A549 (cell line): ENCODE measurements around the gene DGKD. TPM values are rescaled to one million over a fixed set of nuclear protein-coding genes. Genes with fewer than 3 reads are reported as not detected.

ENCODE experiments used
- ATAC-seq, 2 experiments: fragments of 200-7000 bp in 1 of 2; fragments of >200 bp in 1 of 2; cut with Nextera tagmentation in 1 of 2; cut with Tn5 transposase in 1 of 2; 3 replicates each; pipeline versions ENCODE4 v1.8.0 to v1.9.1; 2018 to 2020; ENCODE audit warnings: mild to moderate bottlenecking in 1 of 2, moderate library complexity in 1 of 2
- CTCF ChIA-PET: fragments of 300-600 bp; sonication (Branson Sonifier 250); formaldehyde crosslinking; extraction: SDS; loops from one replicate; lab custom pipeline; 2021; ENCODE audit warnings: antibody characterized with exemption, inconsistent platforms; lab: Yijun Ruan, JAX
- POLR2A ChIA-PET: fragments of 350-600 bp; formaldehyde crosslinking; extraction: SDS; loops from one replicate; lab custom pipeline; 2021; ENCODE audit warnings: antibody characterized with exemption, inconsistent platforms; lab: Yijun Ruan, JAX
- DNase-seq, 2 experiments: peaks; one replicate each; pipeline versions ENCODE4 v3.0.0 to v3.0.0-alpha.2; 2011 to 2016; ENCODE audit warnings: low read depth in 1 of 2, low spot score in 1 of 2
- FAIRE-seq: peaks from 2 replicates; lab custom pipeline; 2011; peaks lifted over from hg19 to GRCh38; lab: Jason Lieb, UNC
- H3K27ac ChIP-seq, 2 experiments: fragments of >200 bp; sonication (Bioruptor Twin); formaldehyde crosslinking; 3 replicates each; pipeline ENCODE4 v1.5.1; 2016 to 2017
- H3K4me1 ChIP-seq: fragments of >200 bp; sonication (Bioruptor Twin); formaldehyde crosslinking; 3 replicates; pipeline ENCODE4 v1.6.1; 2016
- H3K4me2 ChIP-seq: fragments of >200 bp; sonication (Bioruptor Twin); formaldehyde crosslinking; 3 replicates; pipeline ENCODE4 v1.6.1; 2016
- H3K4me3 ChIP-seq: fragments of >200 bp; sonication (Bioruptor Twin); formaldehyde crosslinking; 3 replicates; pipeline ENCODE4 v1.5.1; 2016
- H3K9me3 ChIP-seq: fragments of >200 bp; sonication (Bioruptor Twin); formaldehyde crosslinking; 3 replicates; pipeline ENCODE4 v1.6.1; 2016
- BHLHE40 ChIP-seq: IDR thresholded peaks from 2 replicates; pipeline ENCODE4 v1.6.1; 2012; ENCODE audit warnings: low read depth, low read length, inconsistent platforms
- CBX2 ChIP-seq: fragments of 200-600 bp; sonication (generic); IDR thresholded peaks from 2 replicates; pipeline ENCODE4 v1.6.1; 2016; ENCODE audit warnings: low read depth, mild to moderate bottlenecking, borderline replicate concordance
- CHD2 ChIP-seq: fragments of 150-350 bp; IDR thresholded peaks from 2 replicates; pipeline ENCODE4 v1.6.1; 2014; ENCODE audit warnings: low read length; ENCODE audit not compliant: partially characterized antibody
- CHD4 ChIP-seq: fragments of 200-600 bp; sonication (generic); IDR thresholded peaks from 2 replicates; pipeline ENCODE4 v1.6.1; 2016; ENCODE audit warnings: antibody characterized with exemption, mild to moderate bottlenecking, borderline replicate concordance
- EHF ChIP-seq: fragments of 250-450 bp; sonication (Bioruptor Pico); IDR thresholded peaks from 2 replicates; pipeline ENCODE4 v1.5.0; 2020; ENCODE audit warnings: mild to moderate bottlenecking
- EP300 ChIP-seq, 2 experiments: fragments of >200 bp; sonication (Bioruptor Twin); formaldehyde crosslinking; IDR thresholded peaks; 2 replicates in 1 of 2; 3 replicates in 1 of 2; pipeline ENCODE4 v1.6.1; 2016 to 2017
- FOSB ChIP-seq: fragments of 250-450 bp; sonication (Bioruptor Pico); IDR thresholded peaks from 2 replicates; pipeline ENCODE4 v1.5.0; 2020; ENCODE audit warnings: mild to moderate bottlenecking, moderate library complexity
- FOXS1 ChIP-seq: fragments of 250-450 bp; sonication (Bioruptor Pico); IDR thresholded peaks from 2 replicates; pipeline ENCODE4 v1.5.0; 2020; ENCODE audit warnings: mild to moderate bottlenecking, moderate library complexity
- GATA3 ChIP-seq: IDR thresholded peaks from 2 replicates; pipeline ENCODE4 v1.6.1; 2012; ENCODE audit warnings: borderline replicate concordance
- HEYL ChIP-seq: fragments of 250-450 bp; sonication (Bioruptor Pico); IDR thresholded peaks from 2 replicates; pipeline ENCODE4 v1.8.0; 2021; ENCODE audit warnings: mild to moderate bottlenecking, moderate library complexity
- KDM5A ChIP-seq: fragments of 200-600 bp; sonication (generic); IDR thresholded peaks from 2 replicates; pipeline ENCODE4 v1.6.1; 2016; ENCODE audit warnings: antibody characterized with exemption, mild to moderate bottlenecking
- MAFK ChIP-seq: fragments of 450-650 bp; IDR thresholded peaks from 2 replicates; pipeline ENCODE4 v1.6.1; 2014; ENCODE audit not compliant: partially characterized antibody
- MAZ ChIP-seq: fragments of 150-350 bp; IDR thresholded peaks from 2 replicates; pipeline ENCODE4 v1.6.1; 2014; ENCODE audit warnings: antibody characterized with exemption, low read depth, low read length, borderline replicate concordance
- MYC ChIP-seq: IDR thresholded peaks from 2 replicates; pipeline ENCODE4 v1.6.1; 2012; ENCODE audit warnings: mild to moderate bottlenecking, inconsistent platforms, low read length, improper control_type of control experiment, borderline replicate concordance
- NR3C1 ChIP-seq: fragments of >200 bp; sonication (Bioruptor Twin); formaldehyde crosslinking; IDR thresholded peaks from 3 replicates; pipeline ENCODE4 v1.6.1; 2017
- PHF8 ChIP-seq: fragments of 200-600 bp; sonication (generic); IDR thresholded peaks from 2 replicates; pipeline ENCODE4 v1.6.1; 2016; ENCODE audit warnings: low read depth, mild to moderate bottlenecking, antibody characterized with exemption, moderate library complexity, borderline replicate concordance
- POLR2A ChIP-seq: IDR thresholded peaks from 2 replicates; pipeline ENCODE4 v1.6.1; 2012; ENCODE audit warnings: mild to moderate bottlenecking, low read length
- RFX5 ChIP-seq: fragments of 450-650 bp; IDR thresholded peaks from 2 replicates; pipeline ENCODE4 v1.7.1; 2014; ENCODE audit warnings: antibody characterized with exemption, mild to moderate bottlenecking, moderate library complexity
- RNF2 ChIP-seq: fragments of 200-600 bp; sonication (generic); IDR thresholded peaks from 2 replicates; pipeline ENCODE4 v1.6.1; 2016; ENCODE audit warnings: low read depth, mild to moderate bottlenecking, antibody characterized with exemption, moderate library complexity, borderline replicate concordance
- SMC3 ChIP-seq: fragments of >200 bp; sonication (Bioruptor Twin); formaldehyde crosslinking; IDR thresholded peaks from 3 replicates; pipeline ENCODE4 v1.6.1; 2018; ENCODE audit warnings: inconsistent platforms
- TP53 ChIP-seq: fragments of 250-450 bp; sonication (Bioruptor Pico); IDR thresholded peaks from 2 replicates; pipeline ENCODE4 v1.5.0; 2021; ENCODE audit warnings: mild to moderate bottlenecking, moderate library complexity
- USF2 ChIP-seq: fragments of 450-650 bp; IDR thresholded peaks from 2 replicates; pipeline ENCODE4 v1.6.1; 2014; ENCODE audit warnings: antibody characterized with exemption
- ZC3H11A ChIP-seq: fragments of 450-650 bp; IDR thresholded peaks from 2 replicates; pipeline ENCODE4 v1.6.1; 2014; ENCODE audit warnings: antibody characterized with exemption, mild to moderate bottlenecking
- ZFP36 ChIP-seq: fragments of 450-650 bp; IDR thresholded peaks from 2 replicates; pipeline ENCODE4 v1.6.1; 2014; ENCODE audit warnings: borderline replicate concordance; ENCODE audit not compliant: partially characterized antibody
- ZNF302 ChIP-seq: fragments of 250-450 bp; sonication (Bioruptor Pico); IDR thresholded peaks from 2 replicates; pipeline ENCODE4 v1.9.0; 2021; ENCODE audit warnings: inconsistent platforms, mild to moderate bottlenecking, moderate library complexity
- ZSCAN20 ChIP-seq: fragments of 250-450 bp; sonication (Bioruptor Pico); IDR thresholded peaks from 2 replicates; pipeline ENCODE4 v1.8.0; 2022; ENCODE audit warnings: mild to moderate bottlenecking, moderate library complexity
- WGBS: methylation state at CpG from one replicate; pipeline ENCODE4 v1.1.6; 2017; ENCODE audit errors: missing lambda C conversion rate; 5-methylcytosine and 5-hydroxymethylcytosine counted together
- polyA plus RNA-seq, 4 experiments: library from polyadenylated mRNA; depleted of rRNA in 3 of 4; stranded (reverse); fragments of >200 nt; fragmentation: RNase III in 1 of 4; extraction: RNeasy Plus Mini Kit Qiagen cat#74134 plus additional on column Dnase treatment in 1 of 4; gene quantifications; 2 replicates in 3 of 4; 3 replicates in 1 of 4; pipeline ENCODE4 v1.2.3, GENCODE V29; 2011 to 2017
- TF ChIP-seq, protein P1 (sequence below): IDR thresholded peaks from 2 replicates; pipeline ENCODE4 v1.6.1; 2012
- TF ChIP-seq, protein P2 (sequence below): fragments of >200 bp; sonication (Bioruptor Twin); formaldehyde crosslinking; IDR thresholded peaks from 3 replicates; pipeline ENCODE4 v1.5.1; 2016
- TF ChIP-seq, protein P3 (sequence below): fragments of >200 bp; sonication (Bioruptor Twin); formaldehyde crosslinking; IDR thresholded peaks from 2 replicates; pipeline ENCODE4 v1.6.1; 2016
- TF ChIP-seq, protein P4 (sequence below): IDR thresholded peaks from 2 replicates; pipeline ENCODE4 v1.6.1; 2012; ENCODE audit warnings: low read depth, borderline replicate concordance

DGKD gene
- polyA plus RNA-seq, 2 of the 4 experiments (the other 2 are of a cell fraction): 68.8 to 99.6 TPM

DNA sequence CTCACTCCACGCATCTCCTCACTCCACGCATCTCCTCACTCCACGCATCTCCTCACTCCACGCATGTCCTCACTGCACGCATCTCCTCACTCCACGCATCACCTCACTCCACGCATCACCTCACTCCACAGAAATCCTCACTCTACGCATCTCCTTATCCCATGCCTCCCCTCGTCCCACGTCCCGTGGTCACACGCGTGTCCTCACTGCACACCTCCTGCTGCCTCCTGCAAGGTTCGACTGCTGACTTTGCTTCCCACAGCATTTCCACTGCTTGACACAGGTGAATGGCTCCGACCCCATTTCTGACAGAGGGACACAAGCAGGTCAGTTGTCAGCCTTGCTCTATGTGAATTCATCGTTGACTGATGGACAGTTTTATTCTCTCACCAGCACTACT lies 109.3 kb downstream of the DGKD start:
- POLR2A ChIA-PET: no interaction called here
- Histone ChIP-seq H3K9me3 (no peaks in the 10 kb centered on the region), H3K4me2 (no peak overlapping the region), H3K4me1 (peaks cover 27% of the 10 kb centered on the region; the same call in 2 of the 3 replicates), H3K4me3 (no peak overlapping the region), H3K27ac (peak overlapping the region in 1 of 2 experiments; percentile 80; a peak in 4 of 6 replicates)
- DNase-seq: no peak
- CTCF ChIA-PET: interaction anchor here (1.8 kb wide), 2 partner anchors 20 to 369 kb away, joined by 4 to 6 read pairs; no protein-coding TSS in a partner anchor
- no peak for FAIRE-seq
- WGBS: 92% methylated on average over 16 of the region's 16 CpGs
- no peak for TF ChIP-seq NR3C1
- no peak for TF ChIP-seq GATA3
- TF ChIP-seq TP53 (CRISPR knock-in tag): no peak
- no peak for TF ChIP-seq FOSB (CRISPR knock-in tag)
- TF ChIP-seq ZSCAN20 (CRISPR knock-in tag): no peak
- no peak for TF ChIP-seq RNF2
- TF ChIP-seq, protein P1, sequence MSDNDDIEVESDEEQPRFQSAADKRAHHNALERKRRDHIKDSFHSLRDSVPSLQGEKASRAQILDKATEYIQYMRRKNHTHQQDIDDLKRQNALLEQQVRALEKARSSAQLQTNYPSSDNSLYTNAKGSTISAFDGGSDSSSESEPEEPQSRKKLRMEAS: no peak
- TF ChIP-seq, protein P2, sequence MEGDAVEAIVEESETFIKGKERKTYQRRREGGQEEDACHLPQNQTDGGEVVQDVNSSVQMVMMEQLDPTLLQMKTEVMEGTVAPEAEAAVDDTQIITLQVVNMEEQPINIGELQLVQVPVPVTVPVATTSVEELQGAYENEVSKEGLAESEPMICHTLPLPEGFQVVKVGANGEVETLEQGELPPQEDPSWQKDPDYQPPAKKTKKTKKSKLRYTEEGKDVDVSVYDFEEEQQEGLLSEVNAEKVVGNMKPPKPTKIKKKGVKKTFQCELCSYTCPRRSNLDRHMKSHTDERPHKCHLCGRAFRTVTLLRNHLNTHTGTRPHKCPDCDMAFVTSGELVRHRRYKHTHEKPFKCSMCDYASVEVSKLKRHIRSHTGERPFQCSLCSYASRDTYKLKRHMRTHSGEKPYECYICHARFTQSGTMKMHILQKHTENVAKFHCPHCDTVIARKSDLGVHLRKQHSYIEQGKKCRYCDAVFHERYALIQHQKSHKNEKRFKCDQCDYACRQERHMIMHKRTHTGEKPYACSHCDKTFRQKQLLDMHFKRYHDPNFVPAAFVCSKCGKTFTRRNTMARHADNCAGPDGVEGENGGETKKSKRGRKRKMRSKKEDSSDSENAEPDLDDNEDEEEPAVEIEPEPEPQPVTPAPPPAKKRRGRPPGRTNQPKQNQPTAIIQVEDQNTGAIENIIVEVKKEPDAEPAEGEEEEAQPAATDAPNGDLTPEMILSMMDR: no peak
- no peak for TF ChIP-seq ZNF302 (CRISPR knock-in tag)
- no peak for TF ChIP-seq CHD4
- TF ChIP-seq CBX2: no peak
- TF ChIP-seq EHF: no peak
- TF ChIP-seq EP300 (IDR thresholded peaks at IDR 0.05): no peak
- no peak for TF ChIP-seq CHD2
- no peak for TF ChIP-seq FOXS1 (CRISPR knock-in tag)
- no peak for TF ChIP-seq MAZ
- no peak for TF ChIP-seq PHF8
- TF ChIP-seq MYC: no peak
- no peak for TF ChIP-seq KDM5A
- no peak for ATAC-seq

GRCh38 chr2:233464056-233464455 lies 109.8 kb downstream of the DGKD start:
- DNase-seq (no peak), FAIRE-seq (no peak), ATAC-seq (no peak)
- CTCF ChIA-PET: interaction anchor here (1.7 to 1.8 kb wide), 3 partner anchors 16 to 369 kb away, joined by 4 to 10 read pairs (median 6); no protein-coding TSS in a partner anchor
- H3K9me3 ChIP-seq: no peaks in the 10 kb centered on the region
- H3K4me1 ChIP-seq: peaks cover 22% of the 10 kb centered on the region; the same call in 2 of the 3 replicates
- peak overlapping the region; percentile 48 to 80; a peak in 4 of 6 replicates for H3K27ac ChIP-seq
- H3K4me3 ChIP-seq: no peak overlapping the region
- WGBS: 86% methylated on average over 16 of the region's 19 CpGs
- no peak overlapping the region for H3K4me2 ChIP-seq
- TF ChIP-seq, protein P3, sequence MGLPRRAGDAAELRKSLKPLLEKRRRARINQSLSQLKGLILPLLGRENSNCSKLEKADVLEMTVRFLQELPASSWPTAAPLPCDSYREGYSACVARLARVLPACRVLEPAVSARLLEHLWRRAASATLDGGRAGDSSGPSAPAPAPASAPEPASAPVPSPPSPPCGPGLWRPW: no peak
- TF ChIP-seq POLR2A: no peak
- TF ChIP-seq, protein P4, sequence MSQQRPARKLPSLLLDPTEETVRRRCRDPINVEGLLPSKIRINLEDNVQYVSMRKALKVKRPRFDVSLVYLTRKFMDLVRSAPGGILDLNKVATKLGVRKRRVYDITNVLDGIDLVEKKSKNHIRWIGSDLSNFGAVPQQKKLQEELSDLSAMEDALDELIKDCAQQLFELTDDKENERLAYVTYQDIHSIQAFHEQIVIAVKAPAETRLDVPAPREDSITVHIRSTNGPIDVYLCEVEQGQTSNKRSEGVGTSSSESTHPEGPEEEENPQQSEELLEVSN: no peak
- TF ChIP-seq RFX5: no peak
- TF ChIP-seq BHLHE40: no peak
- no peak for TF ChIP-seq MAFK
- TF ChIP-seq USF2: no peak
- no peak for TF ChIP-seq ZFP36
- no peak for TF ChIP-seq NR3C1
- no peak for TF ChIP-seq CBX2
- TF ChIP-seq SMC3: no peak
- TF ChIP-seq FOSB (CRISPR knock-in tag): no peak
- no peak for TF ChIP-seq MAZ
- no peak for TF ChIP-seq GATA3
- TF ChIP-seq ZNF302 (CRISPR knock-in tag): no peak
- no peak for TF ChIP-seq HEYL
- no peak for TF ChIP-seq ZC3H11A
- POLR2A ChIA-PET: no interaction called here
